ENCODE results near the gene NRP2. TPM values are rescaled to one million over a fixed set of nuclear protein-coding genes. Genes with fewer than 3 reads are reported as not detected.

Gene NRP2
- total RNA-seq, 3 donors from 2014 or later: 18.4 to 32.0 (median 23.9) TPM

DNA sequence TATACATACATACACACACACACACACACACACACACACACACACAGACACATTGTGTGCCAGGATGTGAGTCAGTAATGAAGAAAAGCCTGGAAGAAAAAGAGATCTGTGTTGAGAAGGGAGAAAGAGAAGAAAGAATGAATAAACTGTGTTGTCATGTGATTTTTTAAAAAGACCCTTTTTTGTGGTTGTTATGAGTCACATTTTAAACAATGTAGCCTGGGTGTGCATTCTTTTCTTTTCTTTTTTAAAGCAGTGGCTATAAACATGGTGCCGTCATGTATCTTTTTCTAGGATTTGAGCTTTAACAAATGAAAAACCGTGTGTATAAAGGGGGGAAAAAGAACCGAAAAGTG, 87.2 kb downstream of the NRP2 start:
- Histone ChIP-seq H3K9me3 (no peaks in the 10 kb centered on the region), H3K27ac (no peak overlapping the region), H3K27me3 (no peaks in the 10 kb centered on the region), H3K4me3 (no peak overlapping the region), H3K4me1 (no peaks in the 10 kb centered on the region), H3K36me3 (no peaks in the 10 kb centered on the region)
- DNase-seq (ENCODE audit: low spot score in 2 of 2): no peak
- intact Hi-C loops (cut with DNase I; ENCODE audit: low total_unique reads): no loop called here
- TF ChIP-seq POLR2A (IDR thresholded peaks at IDR 0.05) (no peak), POLR2AphosphoS5 (IDR thresholded peaks at IDR 0.05) (no peak)
- TF ChIP-seq, protein P1, sequence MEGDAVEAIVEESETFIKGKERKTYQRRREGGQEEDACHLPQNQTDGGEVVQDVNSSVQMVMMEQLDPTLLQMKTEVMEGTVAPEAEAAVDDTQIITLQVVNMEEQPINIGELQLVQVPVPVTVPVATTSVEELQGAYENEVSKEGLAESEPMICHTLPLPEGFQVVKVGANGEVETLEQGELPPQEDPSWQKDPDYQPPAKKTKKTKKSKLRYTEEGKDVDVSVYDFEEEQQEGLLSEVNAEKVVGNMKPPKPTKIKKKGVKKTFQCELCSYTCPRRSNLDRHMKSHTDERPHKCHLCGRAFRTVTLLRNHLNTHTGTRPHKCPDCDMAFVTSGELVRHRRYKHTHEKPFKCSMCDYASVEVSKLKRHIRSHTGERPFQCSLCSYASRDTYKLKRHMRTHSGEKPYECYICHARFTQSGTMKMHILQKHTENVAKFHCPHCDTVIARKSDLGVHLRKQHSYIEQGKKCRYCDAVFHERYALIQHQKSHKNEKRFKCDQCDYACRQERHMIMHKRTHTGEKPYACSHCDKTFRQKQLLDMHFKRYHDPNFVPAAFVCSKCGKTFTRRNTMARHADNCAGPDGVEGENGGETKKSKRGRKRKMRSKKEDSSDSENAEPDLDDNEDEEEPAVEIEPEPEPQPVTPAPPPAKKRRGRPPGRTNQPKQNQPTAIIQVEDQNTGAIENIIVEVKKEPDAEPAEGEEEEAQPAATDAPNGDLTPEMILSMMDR (IDR thresholded peaks at IDR 0.05): no peak

DNA sequence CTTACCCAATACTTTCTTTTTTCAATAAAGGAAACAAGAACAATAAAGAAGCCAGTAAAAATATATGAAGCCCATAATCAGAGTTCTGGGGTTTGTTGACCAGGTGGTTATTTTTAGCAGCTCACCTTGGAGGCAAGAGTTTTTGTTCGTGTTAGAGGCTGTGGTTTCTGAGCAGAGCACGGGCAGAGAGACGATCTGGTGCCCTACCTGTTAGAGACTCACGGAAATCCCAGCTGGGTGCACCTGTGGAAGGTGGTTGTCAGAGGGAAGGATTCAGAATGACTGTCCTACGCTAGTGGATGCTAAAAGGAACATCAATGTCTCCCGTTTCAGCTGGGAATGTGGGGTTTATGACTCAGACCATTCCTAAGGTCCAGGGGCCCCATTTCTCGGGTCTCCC, 87.6 kb downstream of the NRP2 start:
- intact Hi-C loops (cut with DNase I; ENCODE audit: low total_unique reads): no loop called here
- no peak overlapping the region for H3K4me3 ChIP-seq
- H3K4me1 ChIP-seq: no peaks in the 10 kb centered on the region
- DNase-seq (ENCODE audit: low spot score in 2 of 2): no peak
- no peak overlapping the region for H3K27ac ChIP-seq
- H3K36me3 ChIP-seq: no peaks in the 10 kb centered on the region
- no peak for TF ChIP-seq POLR2AphosphoS5 (IDR thresholded peaks at IDR 0.05)
- TF ChIP-seq, protein P1 (IDR thresholded peaks at IDR 0.05): no peak
- TF ChIP-seq POLR2A (IDR thresholded peaks at IDR 0.05): no peak
- no peaks in the 10 kb centered on the region for H3K27me3 ChIP-seq
- H3K9me3 ChIP-seq: no peaks in the 10 kb centered on the region

DNA sequence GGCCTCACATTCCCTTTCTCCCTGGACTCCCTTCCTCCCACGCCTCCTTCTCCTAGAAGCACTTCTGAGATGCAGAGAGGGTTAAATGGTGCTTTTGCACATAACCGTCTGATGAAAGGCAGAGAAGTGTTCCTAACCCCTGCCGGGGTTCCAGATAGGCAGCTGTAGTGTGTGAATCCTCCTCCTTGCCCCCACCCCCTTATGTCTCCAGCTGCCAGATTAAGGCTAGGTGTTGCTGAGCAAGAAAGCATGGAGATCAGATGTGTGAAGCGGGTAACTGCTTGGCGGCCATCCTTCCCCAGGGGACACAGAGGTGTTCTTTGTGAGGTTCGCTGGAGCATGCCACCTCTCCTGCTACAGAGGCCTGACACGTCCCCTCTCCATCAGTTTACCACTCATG, 88.3 kb downstream of the NRP2 start:
- no peaks in the 10 kb centered on the region for H3K27me3 ChIP-seq
- no peak overlapping the region for H3K4me3 ChIP-seq
- TF ChIP-seq POLR2A (IDR thresholded peaks at IDR 0.05) (no peak), POLR2AphosphoS5 (IDR thresholded peaks at IDR 0.05) (no peak)
- TF ChIP-seq, protein P1 (IDR thresholded peaks at IDR 0.05): no peak
- H3K4me1 ChIP-seq: no peaks in the 10 kb centered on the region
- DNase-seq (ENCODE audit: low spot score in 2 of 2): no peak
- no peak overlapping the region for H3K27ac ChIP-seq
- H3K9me3 ChIP-seq: no peaks in the 10 kb centered on the region
- H3K36me3 ChIP-seq: no peaks in the 10 kb centered on the region
- intact Hi-C loops (cut with DNase I; ENCODE audit: low total_unique reads): no loop called here

DNA sequence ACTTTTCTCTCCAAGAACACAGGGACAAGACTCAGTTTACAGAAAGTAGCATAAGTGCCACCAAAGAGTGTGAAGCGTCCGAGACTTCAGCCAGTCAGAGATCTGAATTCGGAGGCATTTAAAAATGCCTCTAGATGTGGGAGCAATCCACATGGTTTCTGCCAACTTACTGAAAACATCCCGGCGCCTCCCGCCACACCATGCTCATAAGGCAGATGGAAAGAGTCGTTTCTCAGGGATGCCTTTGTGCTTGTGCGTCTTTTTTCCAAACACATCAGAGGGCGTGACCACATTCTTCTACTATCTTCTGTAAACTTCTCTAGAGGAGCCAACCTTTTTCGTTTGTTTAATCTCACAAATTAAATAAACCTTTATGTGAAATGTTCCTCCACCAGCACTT, 88.7 kb downstream of the NRP2 start:
- no peak for DNase-seq (ENCODE audit: low spot score in 2 of 2)
- TF ChIP-seq, protein P1 (IDR thresholded peaks at IDR 0.05): no peak
- TF ChIP-seq POLR2AphosphoS5 (IDR thresholded peaks at IDR 0.05) (no peak), POLR2A (IDR thresholded peaks at IDR 0.05) (no peak)
- H3K27ac ChIP-seq: no peak overlapping the region
- no peaks in the 10 kb centered on the region for H3K9me3 ChIP-seq
- no peaks in the 10 kb centered on the region for H3K36me3 ChIP-seq
- no peak overlapping the region for H3K4me3 ChIP-seq
- H3K27me3 ChIP-seq: no peaks in the 10 kb centered on the region
- H3K4me1 ChIP-seq: no peaks in the 10 kb centered on the region
- intact Hi-C loops (cut with DNase I; ENCODE audit: low total_unique reads): no loop called here

DNA sequence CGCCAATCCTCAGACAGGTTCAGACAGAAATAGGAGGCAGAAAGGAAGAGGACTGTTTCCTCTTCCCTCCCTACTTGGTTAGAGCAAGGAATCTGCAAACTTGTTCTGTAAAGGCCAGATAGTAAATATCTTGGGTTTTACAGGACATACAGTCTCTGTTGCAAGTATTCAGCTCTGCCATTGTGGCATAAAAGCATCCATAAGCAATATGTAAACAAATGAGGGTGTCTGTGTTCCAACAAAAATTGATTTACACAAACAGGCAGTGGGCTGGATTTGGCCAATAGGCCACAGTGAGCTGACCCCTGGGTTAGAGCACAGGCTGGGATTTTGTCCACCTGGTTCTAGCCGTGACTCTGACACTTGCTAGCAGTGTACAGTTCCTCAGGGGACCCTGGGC, 89.4 kb downstream of the NRP2 start:
- TF ChIP-seq POLR2AphosphoS5 (IDR thresholded peaks at IDR 0.05) (no peak), POLR2A (IDR thresholded peaks at IDR 0.05) (no peak)
- TF ChIP-seq, protein P1 (IDR thresholded peaks at IDR 0.05): no peak
- Histone ChIP-seq H3K9me3 (no peaks in the 10 kb centered on the region), H3K4me1 (no peaks in the 10 kb centered on the region), H3K36me3 (no peaks in the 10 kb centered on the region), H3K27ac (no peak overlapping the region), H3K4me3 (no peak overlapping the region), H3K27me3 (no peaks in the 10 kb centered on the region)
- intact Hi-C loops (cut with DNase I; ENCODE audit: low total_unique reads): no loop called here
- DNase-seq (ENCODE audit: low spot score in 2 of 2): no peak
